K562 (cell line): Measurements from ENCODE around the gene EXTL1. TPM values are rescaled to one million over a fixed set of nuclear protein-coding genes. Genes with fewer than 3 reads are reported as not detected.

Experiments used
- BRD4 ChIP-seq: fragments of 200-600 bp; sonication (generic); IDR thresholded peaks from 2 replicates; pipeline ENCODE4 v1.6.1; 2017; ENCODE audit warnings: inconsistent platforms
- CBFB ChIP-seq: sonication (generic); formaldehyde crosslinking; IDR thresholded peaks from 2 replicates; pipeline ENCODE4 v1.4.0; 2020; ENCODE audit warnings: mild to moderate bottlenecking, missing genetic modification reagents
- CEBPG ChIP-seq, 3 experiments: fragments of 200-800 bp in 1 of 3; sonication (Bioruptor generic) in 1 of 3; sonication (generic) in 1 of 3; formaldehyde crosslinking in 1 of 3; IDR thresholded peaks in 2 of 3; conservative IDR thresholded peaks in 1 of 3; 2 replicates each; pipeline versions ENCODE4 v1.6.1 to v1.8.0; 2016 to 2022; ENCODE audit warnings: missing compliant biosample characterization in 2 of 3, missing genetic modification characterization in 2 of 3, mild to moderate bottlenecking in 1 of 3, missing genetic modification reagents in 1 of 3
- FOXJ2 ChIP-seq: fragments of 200-800 bp; sonication (Bioruptor generic); IDR thresholded peaks from 2 replicates; pipeline ENCODE4 v1.6.1; 2016; ENCODE audit warnings: missing genetic modification characterization, missing compliant biosample characterization
- GTF2E2 ChIP-seq: fragments of 200-800 bp; sonication (Bioruptor generic); IDR thresholded peaks from 2 replicates; pipeline ENCODE4 v1.6.1; 2016; ENCODE audit warnings: missing genetic modification characterization, missing compliant biosample characterization
- IRF1 ChIP-seq: sonication (generic); formaldehyde crosslinking; IDR thresholded peaks from 2 replicates; pipeline ENCODE4 v1.8.0; 2022; ENCODE audit warnings: missing genetic modification reagents, mild to moderate bottlenecking, borderline replicate concordance
- MCM7 ChIP-seq, 2 experiments: fragments of 450-650 bp; IDR thresholded peaks; 2 replicates each; pipeline ENCODE4 v1.6.1; 2016 to 2018
- NFRKB ChIP-seq: fragments of 450-650 bp; IDR thresholded peaks from 2 replicates; pipeline ENCODE4 v1.6.1; 2016; ENCODE audit warnings: low read depth
- PHB ChIP-seq: fragments of 250-450 bp; sonication (Bioruptor Pico); IDR thresholded peaks from 2 replicates; pipeline ENCODE4 v1.5.0; 2021
- PYGO2 ChIP-seq: fragments of 450-650 bp; IDR thresholded peaks from 2 replicates; pipeline ENCODE4 v1.6.1; 2016; ENCODE audit warnings: mild to moderate bottlenecking, missing genetic modification characterization, moderate library complexity, missing compliant biosample characterization
- RNF2 ChIP-seq: sonication (generic); IDR thresholded peaks from 2 replicates; pipeline ENCODE4 v1.6.1; 2016
- U2AF1 ChIP-seq: fragments of 200-400 bp; formaldehyde crosslinking; optimal IDR thresholded peaks from 2 replicates; pipeline ENCODE3; 2017; ENCODE audit warnings: mild to moderate bottlenecking, low read depth, low read length, moderate library complexity
- ZNF24 ChIP-seq: fragments of 450-650 bp; IDR thresholded peaks from 2 replicates; pipeline ENCODE4 v1.6.1; 2016
- ZNF316 ChIP-seq: fragments of 450-650 bp; IDR thresholded peaks from 2 replicates; pipeline ENCODE4 v1.6.1; 2016
- ZNF785 ChIP-seq: fragments of 250-450 bp; sonication (Bioruptor Pico); IDR thresholded peaks from 2 replicates; pipeline ENCODE4 v1.4.0; 2020; ENCODE audit warnings: mild to moderate bottlenecking
- polyA plus RNA-seq, 8 experiments: library from polyadenylated mRNA; depleted of rRNA in 4 of 8; stranded (reverse) in 5 of 8; unstranded in 3 of 8; fragments of >200 nt; fragmentation: Nextera tagmentation in 2 of 8; fragmentation: Illumina TruSeq in 1 of 8; extraction: Ambion mirVana in 2 of 8; extraction: Trizol in 1 of 8; gene quantifications; 2 replicates each; pipeline versions ENCODE4 v1.2.1 to v1.2.3, GENCODE V29; 2011 to 2014; ENCODE audit warnings: inconsistent platforms in 1 of 8, missing spikeins in 1 of 8
- total RNA-seq, 7 experiments: library from RNA; depleted of rRNA in 6 of 7; stranded (reverse); fragments of >200 nt in 6 of 7; fragmentation: Illumina TruSeq in 2 of 7; extraction: Trizol in 2 of 7; gene quantifications; 2 replicates each; pipeline versions ENCODE4 v1.2.1 to v1.2.3, GENCODE V29; 2011 to 2021; ENCODE audit warnings: low replicate concordance in 1 of 7
- TF ChIP-seq, protein P1 (sequence below): fragments of 450-650 bp; IDR thresholded peaks from 2 replicates; pipeline ENCODE4 v1.6.1; 2017; ENCODE audit warnings: antibody characterized with exemption
- TF ChIP-seq, protein P2 (sequence below): fragments of 450-650 bp; IDR thresholded peaks from 2 replicates; pipeline ENCODE4 v1.6.1; 2016; ENCODE audit warnings: low read depth, mild to moderate bottlenecking, moderate library complexity
- TF ChIP-seq, protein P3 (sequence below): fragments of 250-450 bp; sonication (Bioruptor Pico); IDR thresholded peaks from 2 replicates; pipeline ENCODE4 v1.5.0; 2022; ENCODE audit warnings: mild to moderate bottlenecking
- TF ChIP-seq, protein P4 (sequence below): fragments of 450-650 bp; formaldehyde crosslinking; IDR thresholded peaks from 2 replicates; pipeline ENCODE4 v1.4.0; 2020; ENCODE audit warnings: mild to moderate bottlenecking, mixed read lengths
- TF ChIP-seq, protein P5 (sequence below): fragments of 450-650 bp; IDR thresholded peaks from 2 replicates; pipeline ENCODE4 v1.6.1; 2017; ENCODE audit warnings: mild to moderate bottlenecking, moderate library complexity

Gene EXTL1
- total and polyA plus RNA-seq, 9 of the 15 experiments (the other 6 are each of a cell fraction or from before 2014, with no cell fraction given), result 0.04 to 0.23 (median 0.08) TPM; not detected in 3

- TF ChIP-seq, protein P1, sequence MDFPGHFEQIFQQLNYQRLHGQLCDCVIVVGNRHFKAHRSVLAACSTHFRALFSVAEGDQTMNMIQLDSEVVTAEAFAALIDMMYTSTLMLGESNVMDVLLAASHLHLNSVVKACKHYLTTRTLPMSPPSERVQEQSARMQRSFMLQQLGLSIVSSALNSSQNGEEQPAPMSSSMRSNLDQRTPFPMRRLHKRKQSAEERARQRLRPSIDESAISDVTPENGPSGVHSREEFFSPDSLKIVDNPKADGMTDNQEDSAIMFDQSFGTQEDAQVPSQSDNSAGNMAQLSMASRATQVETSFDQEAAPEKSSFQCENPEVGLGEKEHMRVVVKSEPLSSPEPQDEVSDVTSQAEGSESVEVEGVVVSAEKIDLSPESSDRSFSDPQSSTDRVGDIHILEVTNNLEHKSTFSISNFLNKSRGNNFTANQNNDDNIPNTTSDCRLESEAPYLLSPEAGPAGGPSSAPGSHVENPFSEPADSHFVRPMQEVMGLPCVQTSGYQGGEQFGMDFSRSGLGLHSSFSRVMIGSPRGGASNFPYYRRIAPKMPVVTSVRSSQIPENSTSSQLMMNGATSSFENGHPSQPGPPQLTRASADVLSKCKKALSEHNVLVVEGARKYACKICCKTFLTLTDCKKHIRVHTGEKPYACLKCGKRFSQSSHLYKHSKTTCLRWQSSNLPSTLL, result no peak
- TF ChIP-seq CEBPG (CRISPR knock-in tag; IDR thresholded peaks at IDR 0.05), result no peak
- no peak for TF ChIP-seq CEBPG (tag; conservative IDR thresholded peaks at IDR 0.05 in 1 of 2, IDR thresholded peaks at IDR 0.05 in 1 of 2)
- no peak for TF ChIP-seq PHB (CRISPR knock-in tag)
- TF ChIP-seq GTF2E2 (tag), result 0 out of 2 replicates have a peak, but pooled peaks have one; percentile 39
- no peak for TF ChIP-seq IRF1 (CRISPR knock-in tag)
- TF ChIP-seq, protein P2, sequence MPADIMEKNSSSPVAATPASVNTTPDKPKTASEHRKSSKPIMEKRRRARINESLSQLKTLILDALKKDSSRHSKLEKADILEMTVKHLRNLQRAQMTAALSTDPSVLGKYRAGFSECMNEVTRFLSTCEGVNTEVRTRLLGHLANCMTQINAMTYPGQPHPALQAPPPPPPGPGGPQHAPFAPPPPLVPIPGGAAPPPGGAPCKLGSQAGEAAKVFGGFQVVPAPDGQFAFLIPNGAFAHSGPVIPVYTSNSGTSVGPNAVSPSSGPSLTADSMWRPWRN, result 0 out of 2 replicates have a peak, but pooled peaks have one; percentile 49
- no peak for TF ChIP-seq MCM7 (IDR thresholded peaks at IDR 0.05)
- TF ChIP-seq NFRKB, result no peak
- no peak for TF ChIP-seq RNF2
- no peak for TF ChIP-seq ZNF316
- TF ChIP-seq ZNF785 (CRISPR knock-in tag), result no peak
- TF ChIP-seq BRD4, result no peak
- TF ChIP-seq ZNF24, result no peak
- TF ChIP-seq CBFB (CRISPR knock-in tag), result no peak
- TF ChIP-seq, protein P3, sequence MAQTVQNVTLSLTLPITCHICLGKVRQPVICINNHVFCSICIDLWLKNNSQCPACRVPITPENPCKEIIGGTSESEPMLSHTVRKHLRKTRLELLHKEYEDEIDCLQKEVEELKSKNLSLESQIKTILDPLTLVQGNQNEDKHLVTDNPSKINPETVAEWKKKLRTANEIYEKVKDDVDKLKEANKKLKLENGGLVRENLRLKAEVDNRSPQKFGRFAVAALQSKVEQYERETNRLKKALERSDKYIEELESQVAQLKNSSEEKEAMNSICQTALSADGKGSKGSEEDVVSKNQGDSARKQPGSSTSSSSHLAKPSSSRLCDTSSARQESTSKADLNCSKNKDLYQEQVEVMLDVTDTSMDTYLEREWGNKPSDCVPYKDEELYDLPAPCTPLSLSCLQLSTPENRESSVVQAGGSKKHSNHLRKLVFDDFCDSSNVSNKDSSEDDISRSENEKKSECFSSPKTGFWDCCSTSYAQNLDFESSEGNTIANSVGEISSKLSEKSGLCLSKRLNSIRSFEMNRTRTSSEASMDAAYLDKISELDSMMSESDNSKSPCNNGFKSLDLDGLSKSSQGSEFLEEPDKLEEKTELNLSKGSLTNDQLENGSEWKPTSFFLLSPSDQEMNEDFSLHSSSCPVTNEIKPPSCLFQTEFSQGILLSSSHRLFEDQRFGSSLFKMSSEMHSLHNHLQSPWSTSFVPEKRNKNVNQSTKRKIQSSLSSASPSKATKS (CRISPR knock-in tag), result no peak
- TF ChIP-seq FOXJ2 (tag), result no peak
- no peak for TF ChIP-seq PYGO2 (tag)
- no peak for TF ChIP-seq U2AF1
- TF ChIP-seq, protein P4, sequence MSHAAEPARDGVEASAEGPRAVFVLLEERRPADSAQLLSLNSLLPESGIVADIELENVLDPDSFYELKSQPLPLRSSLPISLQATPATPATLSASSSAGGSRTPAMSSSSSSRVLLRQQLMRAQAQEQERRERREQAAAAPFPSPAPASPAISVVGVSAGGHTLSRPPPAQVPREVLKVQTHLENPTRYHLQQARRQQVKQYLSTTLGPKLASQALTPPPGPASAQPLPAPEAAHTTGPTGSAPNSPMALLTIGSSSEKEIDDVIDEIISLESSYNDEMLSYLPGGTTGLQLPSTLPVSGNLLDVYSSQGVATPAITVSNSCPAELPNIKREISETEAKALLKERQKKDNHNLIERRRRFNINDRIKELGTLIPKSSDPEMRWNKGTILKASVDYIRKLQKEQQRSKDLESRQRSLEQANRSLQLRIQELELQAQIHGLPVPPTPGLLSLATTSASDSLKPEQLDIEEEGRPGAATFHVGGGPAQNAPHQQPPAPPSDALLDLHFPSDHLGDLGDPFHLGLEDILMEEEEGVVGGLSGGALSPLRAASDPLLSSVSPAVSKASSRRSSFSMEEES, result no peak
- TF ChIP-seq, protein P5, sequence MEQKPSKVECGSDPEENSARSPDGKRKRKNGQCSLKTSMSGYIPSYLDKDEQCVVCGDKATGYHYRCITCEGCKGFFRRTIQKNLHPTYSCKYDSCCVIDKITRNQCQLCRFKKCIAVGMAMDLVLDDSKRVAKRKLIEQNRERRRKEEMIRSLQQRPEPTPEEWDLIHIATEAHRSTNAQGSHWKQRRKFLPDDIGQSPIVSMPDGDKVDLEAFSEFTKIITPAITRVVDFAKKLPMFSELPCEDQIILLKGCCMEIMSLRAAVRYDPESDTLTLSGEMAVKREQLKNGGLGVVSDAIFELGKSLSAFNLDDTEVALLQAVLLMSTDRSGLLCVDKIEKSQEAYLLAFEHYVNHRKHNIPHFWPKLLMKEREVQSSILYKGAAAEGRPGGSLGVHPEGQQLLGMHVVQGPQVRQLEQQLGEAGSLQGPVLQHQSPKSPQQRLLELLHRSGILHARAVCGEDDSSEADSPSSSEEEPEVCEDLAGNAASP, result no peak
These were observed 57.0 kb downstream of the EXTL1 start (continued) for GRCh38 chr1:26078286-26079177.
